Stomach (tissue), 9 donors: Measurements from ENCODE around the gene ICE1. TPM values are rescaled to one million over a fixed set of nuclear protein-coding genes. Genes with fewer than 3 reads are reported as not detected.

ENCODE experiments used
- DNase-seq, 2 donors: peaks; one replicate each; pipeline versions ENCODE4 v3.0.0 to v3.0.0-alpha.2; 2013 to 2019
- H3K27ac ChIP-seq, 5 donors: fragments of 200-600 bp in 4 of 5; sonication (generic) in 4 of 5; one replicate each; pipeline ENCODE4 v1.5.1; 2013 to 2019; ENCODE audit warnings: mild to moderate bottlenecking in 1 of 5, moderate library complexity in 1 of 5
- H3K27me3 ChIP-seq, 3 donors: fragments of 200-600 bp; sonication (generic); one replicate each; pipeline ENCODE4 v1.5.1; 2017 to 2019; ENCODE audit warnings: mixed run types in 1 of 3
- H3K36me3 ChIP-seq, 4 donors: fragments of 200-600 bp; sonication (generic); 1 replicate in 3 of 4; 2 replicates in 1 of 4; pipeline ENCODE4 v1.5.1; 2016 to 2019
- H3K4me1 ChIP-seq, 4 donors: fragments of 200-600 bp; sonication (generic); one replicate each; pipeline ENCODE4 v1.5.1; 2016 to 2019
- H3K4me3 ChIP-seq, 4 donors: fragments of 200-600 bp; sonication (generic) in 3 of 4; one replicate each; pipeline ENCODE4 v1.5.1; 2016 to 2019; ENCODE audit warnings: mild to moderate bottlenecking in 1 of 4
- H3K9me3 ChIP-seq, 4 donors: fragments of 200-600 bp; sonication (generic); one replicate each; pipeline ENCODE4 v1.5.1; 2016 to 2019
- CTCF ChIP-seq, 7 experiments: fragments of 450-650 bp in 4 of 7; fragments of 200-600 bp in 3 of 7; sonication (generic) in 3 of 7; IDR thresholded peaks; one replicate each; pipeline ENCODE4 v1.5.1; 2016 to 2019; ENCODE audit warnings: antibody characterized with exemption in 7 of 7, control low read depth in 2 of 7, mild to moderate bottlenecking in 1 of 7
- EP300 ChIP-seq: sonication (generic); formaldehyde crosslinking; IDR thresholded peaks from one replicate; pipeline ENCODE4 v1.6.1; 2017; ENCODE audit warnings: antibody characterized with exemption
- POLR2A ChIP-seq, 4 donors: fragments of 450-650 bp; IDR thresholded peaks; one replicate each; pipeline ENCODE4 v1.6.1; 2016; ENCODE audit warnings: antibody characterized with exemption in 4 of 4, control low read depth in 2 of 4, mild to moderate bottlenecking in 1 of 4, moderate library complexity in 1 of 4
- POLR2AphosphoS5 ChIP-seq, 3 donors: sonication (generic); formaldehyde crosslinking; IDR thresholded peaks; one replicate each; pipeline ENCODE4 v1.6.1; 2016; ENCODE audit warnings: antibody characterized with exemption in 3 of 3
- WGBS, 5 donors: extraction: QIAGEN DNeasy Blood & Tissue Kit in 3 of 5; methylation state at CpG; one replicate each; pipeline versions ENCODE4 v1.1.5 to v1.1.7; 2013 to 2018; 5-methylcytosine and 5-hydroxymethylcytosine counted together
- intact Hi-C: fragments of 100-400 bp; cut with DNase I; formaldehyde crosslinking; loops from one replicate; pipeline ENCODE4 v1.15.1; 2023; ENCODE audit warnings: low total_unique reads
- polyA plus RNA-seq, 3 donors: library from polyadenylated mRNA; stranded (reverse); fragments of 200-250 nt; gene quantifications; one replicate each; pipeline ENCODE4 v1.2.3, GENCODE V29; 2013
- total RNA-seq, 5 donors: library from RNA; depleted of rRNA; stranded (reverse); fragments of >200 nt; gene quantifications; one replicate each; pipeline versions ENCODE4 v1.1.0 to v1.2.3, GENCODE V29; 2014 to 2016
- donor health status: healthy with polysubstance abuse.
- donor health status: Bipolar disorder and iron deficiency.
- donor health status: healthy.

ICE1 gene
- total and polyA plus RNA-seq, 8 donors = 4.0 to 44.1 (median 16.7) TPM

- intact Hi-C loops = no loop called here
- Histone ChIP-seq H3K4me3 (no peak overlapping the region), H3K27ac (peak overlapping the region in 1 of 5 donors; percentile 3), H3K9me3 (no peaks in the 10 kb centered on the region), H3K36me3 (peaks cover 37 to 98% (median 88%) of the 10 kb centered on the region in 4 donors), H3K4me1 (no peaks in the 10 kb centered on the region), H3K27me3 (no peaks in the 10 kb centered on the region)
- DNase-seq = peak in 1 of 2 donors; percentile 69
- WGBS, 5 donors = 50 to 71% (median 53%) methylated on average over 5 of the region's 5 CpGs
- TF ChIP-seq CTCF (IDR thresholded peaks at IDR 0.05) = no peak
- no peak for TF ChIP-seq POLR2A (IDR thresholded peaks at IDR 0.05)
- TF ChIP-seq EP300 = no peak
- no peak for TF ChIP-seq POLR2AphosphoS5 (IDR thresholded peaks at IDR 0.05)
Observed at GRCh38 chr5:5454391-5454790, 31.9 kb downstream of the ICE1 start.

DNA sequence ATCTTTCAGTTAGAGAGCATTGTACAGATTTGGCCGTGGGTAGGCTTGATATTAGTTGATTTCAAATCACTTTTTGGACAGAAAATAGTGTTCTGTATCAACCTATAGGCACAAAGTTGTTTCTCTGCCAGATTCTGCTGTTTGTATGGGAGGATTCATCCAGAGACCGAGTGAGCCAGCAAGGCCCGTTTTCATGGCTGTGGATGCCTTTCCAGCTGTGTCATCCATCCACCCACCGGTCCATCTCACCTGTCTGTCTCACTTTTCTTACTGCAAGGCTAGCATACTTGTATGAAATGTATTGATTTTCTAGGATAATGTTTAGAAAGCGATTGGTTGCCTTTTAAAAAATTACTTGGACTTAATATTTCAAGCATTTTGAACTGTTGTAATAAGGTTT, 34.4 kb downstream of the ICE1 start:
- 69 to 93% (median 88%) methylated on average over 5 of the region's 5 CpGs for WGBS, 5 donors
- intact Hi-C loops = no loop called here
- H3K9me3 ChIP-seq = no peaks in the 10 kb centered on the region
- no peak for DNase-seq
- no peak for TF ChIP-seq CTCF (IDR thresholded peaks at IDR 0.05)
- TF ChIP-seq POLR2AphosphoS5 (IDR thresholded peaks at IDR 0.05) = no peak
- H3K27ac ChIP-seq = no peak overlapping the region
- peaks cover 47 to 98% (median 92%) of the 10 kb centered on the region in 4 donors for H3K36me3 ChIP-seq
- H3K4me1 ChIP-seq = no peaks in the 10 kb centered on the region
- H3K4me3 ChIP-seq = no peak overlapping the region
- H3K27me3 ChIP-seq = no peaks in the 10 kb centered on the region

DNA sequence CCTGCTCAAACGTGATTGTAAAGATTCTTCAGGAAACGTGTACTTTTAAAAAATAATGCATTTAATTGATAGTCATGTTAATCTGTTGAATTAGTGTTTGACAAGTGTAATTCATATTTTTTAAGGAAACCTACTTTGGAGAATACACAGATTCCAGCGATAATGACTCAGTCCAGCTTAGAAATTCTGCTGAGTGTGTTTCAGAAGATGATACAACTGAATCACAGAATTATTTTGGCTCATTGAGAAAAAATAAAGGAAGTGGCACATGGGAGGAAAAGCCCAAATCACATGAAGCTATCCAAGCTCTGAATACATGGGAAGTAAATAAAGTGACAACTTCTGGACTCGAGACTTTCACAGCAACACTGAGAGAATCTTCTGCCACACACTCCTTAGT, 37.8 kb downstream of the ICE1 start:
- whole genome bisulfite sequencing, 5 donors = 73 to 91% (median 87%) methylated on average over 4 of the region's 4 CpGs
- intact Hi-C loops = no loop called here
- no peak for TF ChIP-seq EP300
- Histone ChIP-seq H3K4me1 (no peaks in the 10 kb centered on the region), H3K36me3 (peaks cover 55 to 100% (median 99%) of the 10 kb centered on the region in 4 donors), H3K27me3 (no peaks in the 10 kb centered on the region), H3K9me3 (no peaks in the 10 kb centered on the region), H3K4me3 (no peak overlapping the region), H3K27ac (no peak overlapping the region)
- no peak for DNase-seq

GRCh38 chr5:5461012-5461411, 38.5 kb downstream of the ICE1 start:
- no peaks in the 10 kb centered on the region for H3K9me3 ChIP-seq
- H3K27me3 ChIP-seq = no peaks in the 10 kb centered on the region
- peaks cover 55 to 100% (median 99%) of the 10 kb centered on the region in 4 donors for H3K36me3 ChIP-seq
- TF ChIP-seq POLR2A (IDR thresholded peaks at IDR 0.05) (no peak), CTCF (IDR thresholded peaks at IDR 0.05) (no peak), POLR2AphosphoS5 (IDR thresholded peaks at IDR 0.05) (no peak), EP300 (no peak)
- 95 to 99% (median 97%) methylated on average over 4 of the region's 4 CpGs for WGBS, 5 donors
- no peak overlapping the region for H3K4me3 ChIP-seq
- H3K27ac ChIP-seq = no peak overlapping the region
- H3K4me1 ChIP-seq = no peaks in the 10 kb centered on the region
- intact Hi-C loops = no loop called here
- no peak for DNase-seq

DNA sequence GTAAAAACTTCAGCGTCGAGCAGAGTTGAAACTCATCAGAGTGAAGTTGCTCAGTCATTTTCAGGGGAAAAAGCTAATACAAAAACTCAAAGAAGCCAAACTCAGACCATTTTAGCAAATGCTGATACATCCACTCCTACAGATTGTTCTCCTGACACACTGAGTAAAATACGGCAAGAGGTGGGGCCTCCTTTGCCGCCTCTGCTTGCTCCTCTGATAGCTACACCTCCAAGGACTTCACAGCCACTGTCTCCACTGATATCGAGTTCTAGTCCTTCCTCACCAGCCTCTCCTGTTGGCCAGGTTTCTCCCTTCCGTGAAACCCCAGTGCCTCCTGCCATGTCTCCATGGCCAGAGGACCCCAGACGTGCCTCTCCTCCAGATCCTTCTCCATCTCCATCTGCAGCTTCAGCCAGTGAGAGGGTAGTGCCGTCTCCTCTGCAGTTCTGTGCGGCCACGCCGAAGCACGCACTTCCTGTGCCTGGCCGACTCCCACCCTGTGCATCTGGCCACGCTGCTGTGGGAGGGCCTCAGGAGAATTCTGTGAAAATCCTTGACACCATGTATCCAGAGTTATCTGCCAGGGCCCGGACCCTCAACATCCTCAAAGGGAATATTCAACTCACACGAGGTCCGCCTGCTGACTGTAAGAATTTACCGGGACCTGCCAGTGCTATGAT, 41.7 kb downstream of the ICE1 start:
- H3K4me1 ChIP-seq = no peaks in the 10 kb centered on the region
- H3K27me3 ChIP-seq = no peaks in the 10 kb centered on the region
- no peaks in the 10 kb centered on the region for H3K9me3 ChIP-seq
- intact Hi-C loops = no loop called here
- DNase-seq = no peak
- H3K4me3 ChIP-seq = no peak overlapping the region
- peaks cover 33 to 98% (median 96%) of the 10 kb centered on the region in 4 donors for H3K36me3 ChIP-seq
- no peak for TF ChIP-seq POLR2AphosphoS5 (IDR thresholded peaks at IDR 0.05)
- TF ChIP-seq POLR2A (IDR thresholded peaks at IDR 0.05) = no peak
- TF ChIP-seq CTCF (IDR thresholded peaks at IDR 0.05) = no peak
- no peak for TF ChIP-seq EP300
- no peak overlapping the region for H3K27ac ChIP-seq
- WGBS, 5 donors = 93 to 97% (median 97%) methylated on average over 18 of the region's 18 CpGs
